A673 (cell line): ENCODE data around the gene TP53. TPM values are rescaled to one million over a fixed set of nuclear protein-coding genes. Genes with fewer than 3 reads are reported as not detected.
A peak's percentile ranks its signal among the peaks of the same experiment; 100 is the strongest.

ENCODE experiments used
- BruUV-seq: library from RNA; stranded (reverse); fragments of 400-500 nt; replicated peaks from 2 replicates; lab custom pipeline; 2021; lab: Mats Ljungman, UMichigan
- CTCF ChIA-PET: fragments of 300-600 bp; sonication (Branson Sonifier 250); formaldehyde crosslinking; loops from one replicate; lab custom pipeline; 2022; ENCODE audit warnings: antibody characterized with exemption; lab: Charles Lee
- POLR2A ChIA-PET: fragments of 300-600 bp; sonication (Branson Sonifier 250); formaldehyde crosslinking; loops from one replicate; lab custom pipeline; 2022; ENCODE audit warnings: antibody characterized with exemption; ENCODE audit not compliant: low non-redundant PET; lab: Charles Lee
- DNase-seq: peaks from one replicate; pipeline ENCODE4 v3.0.0-alpha.2; 2015; ENCODE audit warnings: low spot score
- H3K27ac ChIP-seq: fragments of 200-600 bp; sonication (generic); 2 replicates; pipeline ENCODE4 v1.5.1; 2016; ENCODE audit warnings: mixed run types, low read depth, mild to moderate bottlenecking, mixed read lengths, antibody characterized with exemption, low read length; ENCODE audit not compliant: poor library complexity, severe bottlenecking
- H3K27me3 ChIP-seq: fragments of 200-600 bp; sonication (generic); replicated peaks from 2 replicates; pipeline ENCODE4 v1.6.1; 2017; ENCODE audit warnings: mixed run types, low read depth, mild to moderate bottlenecking, mixed read lengths, antibody characterized with exemption, low read length; ENCODE audit not compliant: insufficient read depth, poor library complexity
- H3K36me3 ChIP-seq: fragments of 200-600 bp; sonication (generic); 2 replicates; pipeline ENCODE4 v1.6.1; 2016; ENCODE audit warnings: mixed run types, mild to moderate bottlenecking, mixed read lengths, antibody characterized with exemption, low read length; ENCODE audit not compliant: insufficient read depth, poor library complexity, severe bottlenecking
- H3K4me1 ChIP-seq: fragments of 200-600 bp; sonication (generic); 2 replicates; pipeline ENCODE4 v1.6.1; 2017; ENCODE audit warnings: mixed run types, mild to moderate bottlenecking, mixed read lengths, antibody characterized with exemption, low read length; ENCODE audit not compliant: insufficient read depth, poor library complexity, severe bottlenecking
- H3K4me3 ChIP-seq: fragments of 200-600 bp; sonication (generic); 2 replicates; pipeline ENCODE4 v1.5.1; 2016; ENCODE audit warnings: low read depth, mixed run types, mild to moderate bottlenecking, mixed read lengths, low read length; ENCODE audit not compliant: poor library complexity, severe bottlenecking
- H3K9me3 ChIP-seq: fragments of 200-600 bp; sonication (generic); 2 replicates; pipeline ENCODE4 v1.6.1; 2016; ENCODE audit warnings: mixed run types, low read depth, mild to moderate bottlenecking, mixed read lengths, antibody characterized with exemption, low read length; ENCODE audit not compliant: poor library complexity, severe bottlenecking
- CTCF ChIP-seq: fragments of 300-800, 200-600 bp; sonication (generic); conservative IDR thresholded peaks from 2 replicates; pipeline ENCODE4 v1.5.1; 2017; ENCODE audit warnings: low read depth, mild to moderate bottlenecking, antibody characterized with exemption, low read length, moderate library complexity, mixed read lengths
- EZH2 ChIP-seq: fragments of 200-600 bp; sonication (generic); IDR thresholded peaks from 2 replicates; pipeline ENCODE4 v1.6.1; 2017; ENCODE audit warnings: borderline replicate concordance, low read depth, mild to moderate bottlenecking, mixed read lengths, antibody characterized with exemption, low read length; ENCODE audit not compliant: poor library complexity, severe bottlenecking
- intact Hi-C: fragments of 100-400 bp; cut with micrococcal nuclease; formaldehyde crosslinking; loops from one replicate; pipeline ENCODE4 v1.10.0; 2022; ENCODE audit not compliant: unreplicated experiment
- total RNA-seq: library from RNA; stranded (reverse); gene quantifications from 2 replicates; pipeline ENCODE4 v1.2.3, GENCODE V29; 2021

TP53 gene
- total RNA-seq, 1 experiment from 2014 or later: 34.8 TPM

- CTCF ChIA-PET: interaction anchor here (0.6 kb wide), 1 partner anchor 35 kb away, joined by 4 read pairs; the partner anchor contains the start of gene TP53
- no peaks in the 10 kb centered on the region for H3K36me3 ChIP-seq
- POLR2A ChIA-PET: no interaction called here
- TF ChIP-seq CTCF (no peak), EZH2 (no peak)
- H3K4me1 ChIP-seq: no peaks in the 10 kb centered on the region
- H3K9me3 ChIP-seq: no peaks in the 10 kb centered on the region
- no peak for DNase-seq
- peaks cover 14% of the 10 kb centered on the region for H3K27me3 ChIP-seq
- no TSS peak for BruUV-seq
- H3K27ac ChIP-seq: no peak overlapping the region
- H3K4me3 ChIP-seq: no peak overlapping the region
- intact Hi-C loops: no loop called here
These were observed 34.6 kb downstream of the TP53 start for GRCh38 chr17:7652388-7653356.

GRCh38 chr17:7651665-7652387 lies 35.5 kb downstream of the TP53 start:
- TF ChIP-seq EZH2: no peak
- no peak for TF ChIP-seq CTCF
- Histone ChIP-seq H3K9me3 (no peaks in the 10 kb centered on the region), H3K27me3 (peaks cover 14% of the 10 kb centered on the region), H3K36me3 (no peaks in the 10 kb centered on the region), H3K27ac (no peak overlapping the region), H3K4me3 (peak overlapping the region; percentile 66), H3K4me1 (no peaks in the 10 kb centered on the region)
- CTCF ChIA-PET: interaction anchor here (0.6 to 1.3 kb wide), 2 partner anchors 21 to 36 kb away, joined by 4 read pairs; partner anchors contain the start of gene TP53
- no peak for DNase-seq
- POLR2A ChIA-PET: interaction anchor here (0.6 kb wide), 1 partner anchor 71 kb away, joined by 5 read pairs; no protein-coding TSS in a partner anchor
- intact Hi-C loops: no loop called here
- no TSS peak for BruUV-seq

- Histone ChIP-seq H3K36me3 (no peaks in the 10 kb centered on the region), H3K4me1 (no peaks in the 10 kb centered on the region), H3K9me3 (no peaks in the 10 kb centered on the region), H3K27me3 (peaks cover 14% of the 10 kb centered on the region), H3K27ac (no peak overlapping the region), H3K4me3 (peak overlapping the region; percentile 66)
- ChIA-PET POLR2A (interaction anchor here (0.6 to 1.1 kb wide), 2 partner anchors 71 to 206 kb away, joined by 4 to 5 read pairs; partner anchors contain the start of gene NAA38), CTCF (interaction anchor here (0.6 to 1.3 kb wide), 2 partner anchors 22 to 104 kb away, joined by 4 to 7 read pairs; no protein-coding TSS in a partner anchor)
- intact Hi-C loops: no loop called here
- no TSS peak for BruUV-seq
- TF ChIP-seq CTCF (no peak), EZH2 (no peak)
- DNase-seq: no peak
These were observed 36.1 kb downstream of the TP53 start for GRCh38 chr17:7651097-7651664.
